Stimulated activated effector memory CD8-positive, alpha-beta T cell treated with anti-CD3 and anti-CD28 coated beads, Interleukin-12 subunit alpha, Interleukin-12 subunit beta, amount 100 ng/mL, for 72 hours (primary cell): ENCODE results near the gene ARL8B.
"Not testable (repeated sequence)": the region's sequence is repeated elsewhere in the genome, so short reads cannot be mapped to it uniquely, and the experiment has no call there.

Experiments used
- ATAC-seq: fragments of 150-1000 bp; cut with Tn5 transposase; 2 replicates; pipeline ENCODE4 v1.10.0; 2021
- DNase-seq, 2 donors: peaks; one replicate each; pipeline ENCODE4 v3.0.0; 2021 to 2022; ENCODE audit warnings: low spot score in 2 of 2
- H3K27ac Mint-ChIP-seq: one replicate; pipeline ENCODE4 v1.8.0; 2022; ENCODE audit warnings: mild to moderate bottlenecking, mixed read lengths
- H3K36me3 Mint-ChIP-seq: one replicate; pipeline ENCODE4 v1.8.0; 2022; ENCODE audit warnings: mild to moderate bottlenecking, mixed read lengths
- H3K4me1 Mint-ChIP-seq: one replicate; pipeline ENCODE4 v1.8.0; 2022; ENCODE audit warnings: mixed read lengths
- H3K4me3 Mint-ChIP-seq: one replicate; pipeline ENCODE4 v1.8.0; 2022; ENCODE audit warnings: mild to moderate bottlenecking, mixed read lengths
- H3K9me3 Mint-ChIP-seq: one replicate; pipeline ENCODE4 v1.8.0; 2022; ENCODE audit warnings: mixed read lengths

ARL8B gene

DNA sequence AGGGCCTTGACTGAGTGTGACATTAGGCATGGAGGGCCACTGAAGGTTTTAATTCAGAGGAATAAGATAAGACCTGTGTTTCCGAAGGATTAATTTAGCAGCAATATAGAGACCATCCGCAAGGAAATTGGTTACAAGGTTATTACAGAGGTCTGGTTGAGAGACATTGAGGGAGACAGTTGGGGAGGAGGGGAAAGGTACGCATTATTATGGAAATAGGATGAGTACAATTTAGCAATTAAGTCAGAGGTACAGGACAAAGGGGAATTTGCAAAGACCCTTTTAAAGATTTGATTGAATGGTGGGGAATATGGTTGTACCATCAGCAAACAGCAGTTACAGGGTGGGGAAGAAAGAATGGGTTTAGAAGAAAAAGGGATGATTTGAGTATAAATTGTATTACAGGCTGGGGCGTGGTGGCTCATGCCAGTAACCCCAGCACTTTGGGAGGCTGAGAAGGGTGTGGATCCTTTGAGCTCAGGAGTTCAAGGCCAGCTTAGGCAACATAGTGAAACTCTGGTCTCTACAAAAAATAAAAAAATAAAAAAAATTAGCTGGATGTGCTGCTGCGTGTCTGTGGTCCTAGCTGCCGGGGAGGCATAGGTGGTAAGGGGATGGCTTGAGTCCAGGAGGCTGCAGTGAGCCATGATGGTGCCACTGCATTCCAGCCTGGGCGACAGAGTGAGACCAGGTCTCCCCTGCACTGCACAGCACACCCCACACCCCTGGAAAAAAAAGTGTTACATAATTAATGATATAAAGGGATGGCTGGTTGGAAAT lies 11.3 kb downstream of the ARL8B start:
- ATAC-seq (no peak), DNase-seq (no peak)
- H3K9me3 Mint-ChIP-seq, result no peaks in the 10 kb centered on the region
- peaks cover 49% of the 10 kb centered on the region for H3K36me3 Mint-ChIP-seq
- H3K4me1 Mint-ChIP-seq, result peaks cover 50% of the 10 kb centered on the region
- H3K4me3 Mint-ChIP-seq, result no peak overlapping the region
- H3K27ac Mint-ChIP-seq, result peak overlapping the region; percentile 61

DNA sequence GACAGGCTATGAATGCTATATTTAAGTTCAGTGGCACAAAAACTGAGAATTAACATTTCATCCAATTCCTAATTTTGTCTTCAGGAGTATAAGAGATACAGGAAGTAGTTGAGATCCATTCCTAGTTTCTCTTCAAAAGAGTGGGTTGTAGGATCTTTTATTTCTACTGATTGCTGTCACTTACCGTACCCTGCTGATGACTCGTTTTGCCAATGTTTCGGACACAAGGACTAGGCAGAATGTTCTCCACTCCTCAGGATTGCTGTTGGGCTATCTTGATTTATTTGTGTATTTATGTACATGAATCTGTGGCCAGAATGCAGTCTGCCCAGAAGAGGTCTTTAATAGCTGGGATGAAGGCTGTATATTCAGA lies 11.9 kb downstream of the ARL8B start:
- H3K27ac Mint-ChIP-seq, result peak overlapping the region; percentile 61
- H3K4me3 Mint-ChIP-seq, result no peak overlapping the region
- H3K4me1 Mint-ChIP-seq, result peaks cover 50% of the 10 kb centered on the region
- H3K36me3 Mint-ChIP-seq, result peaks cover 43% of the 10 kb centered on the region
- no peaks in the 10 kb centered on the region for H3K9me3 Mint-ChIP-seq
- DNase-seq (no peak), ATAC-seq (no peak)

DNA sequence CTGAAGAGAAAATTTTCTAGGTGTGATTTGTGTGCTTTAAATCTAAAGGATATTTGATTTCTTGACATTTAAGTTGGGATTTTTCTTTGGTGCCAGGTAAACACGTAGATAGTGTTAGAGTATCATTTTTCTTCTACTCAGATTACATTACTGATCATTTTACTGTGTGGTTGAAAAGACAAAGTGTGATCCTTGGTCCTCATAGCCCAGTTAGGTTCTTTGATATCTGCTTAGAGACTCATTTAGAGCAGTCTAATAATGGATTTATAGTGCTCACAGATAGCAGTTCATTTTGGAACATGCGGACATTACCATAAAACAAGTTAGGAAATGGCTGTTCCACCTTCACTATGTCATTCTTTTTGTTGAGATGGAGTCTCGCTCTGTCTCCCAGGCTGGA lies 12.4 kb downstream of the ARL8B start:
- peak overlapping the region; percentile 61 for H3K27ac Mint-ChIP-seq
- no peak overlapping the region for H3K4me3 Mint-ChIP-seq

DNA sequence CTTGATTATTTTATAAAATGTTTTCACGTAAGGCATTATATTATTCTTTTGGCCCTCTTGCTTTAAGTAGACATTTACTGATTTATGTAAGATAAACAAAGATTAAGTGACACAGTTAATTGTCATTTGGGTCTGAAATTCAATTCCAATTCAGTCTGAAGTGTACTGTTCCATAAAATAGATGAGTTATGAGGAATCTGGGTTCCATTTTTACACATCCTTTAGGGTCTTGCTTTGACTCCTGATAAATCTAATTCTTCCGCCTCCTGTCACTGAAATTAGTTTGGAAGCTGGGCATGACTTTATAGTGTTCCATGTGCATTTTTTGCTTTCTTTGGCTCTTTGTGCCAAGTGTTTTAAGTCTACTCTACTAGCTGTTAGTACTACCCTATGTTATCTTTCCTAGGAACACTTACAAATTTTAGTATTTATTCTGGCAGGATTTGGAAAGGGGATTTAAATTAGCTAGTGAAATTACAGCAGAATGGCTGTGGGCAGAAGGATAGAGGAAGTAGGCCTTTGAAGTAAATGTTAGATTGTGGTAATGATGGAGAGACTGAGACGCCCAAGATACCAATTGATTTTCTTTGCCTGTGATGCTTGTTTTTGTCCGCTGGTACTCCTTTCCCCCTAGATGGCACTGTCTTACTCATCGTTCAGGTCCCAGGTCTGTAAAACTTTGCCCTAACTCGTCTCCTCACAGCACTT lies 14.3 kb downstream of the ARL8B start:
- Mint-ChIP-seq H3K4me1 (peaks cover 57% of the 10 kb centered on the region), H3K27ac (peak overlapping the region; percentile 77), H3K4me3 (no peak overlapping the region), H3K9me3 (no peaks in the 10 kb centered on the region), H3K36me3 (peaks cover 21% of the 10 kb centered on the region)
- peak; percentile 88 for ATAC-seq
- no peak for DNase-seq

More for the DNA sequence above, 12.4 kb downstream of the ARL8B start:
- DNase-seq (no peak), ATAC-seq (no peak)
- Mint-ChIP-seq H3K9me3 (no peaks in the 10 kb centered on the region), H3K36me3 (peaks cover 39% of the 10 kb centered on the region), H3K4me1 (peaks cover 55% of the 10 kb centered on the region)

DNA sequence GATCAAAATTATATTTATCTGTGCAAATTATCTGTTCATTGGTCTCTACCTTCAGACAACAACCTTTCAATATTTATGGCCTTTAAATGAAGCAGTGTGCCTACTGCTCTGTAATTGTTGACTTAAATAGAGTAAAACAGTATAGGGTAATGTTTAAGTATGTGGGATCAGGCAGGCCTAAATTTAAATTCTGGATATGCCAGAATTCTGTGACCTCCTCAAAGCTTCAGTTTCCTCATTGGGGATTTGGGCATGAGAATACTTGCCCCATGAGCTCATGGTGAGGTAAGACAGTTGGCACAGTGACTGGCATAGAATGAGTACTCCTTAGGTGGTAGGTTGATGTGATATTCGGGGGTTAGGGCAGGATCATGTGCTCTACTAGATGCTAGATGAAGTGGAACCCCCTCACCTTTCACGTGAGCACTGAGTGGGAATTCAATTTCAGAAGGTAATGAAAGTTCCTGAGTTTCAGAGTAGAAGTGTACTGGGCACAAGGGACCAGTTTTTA lies 14.9 kb downstream of the ARL8B start:
- ATAC-seq (peak; percentile 69), DNase-seq (no peak)
- no peak overlapping the region for H3K4me3 Mint-ChIP-seq
- peaks cover 63% of the 10 kb centered on the region for H3K4me1 Mint-ChIP-seq
- peaks cover 19% of the 10 kb centered on the region for H3K36me3 Mint-ChIP-seq
- no peaks in the 10 kb centered on the region for H3K9me3 Mint-ChIP-seq
- peak overlapping the region; percentile 77 for H3K27ac Mint-ChIP-seq

DNA sequence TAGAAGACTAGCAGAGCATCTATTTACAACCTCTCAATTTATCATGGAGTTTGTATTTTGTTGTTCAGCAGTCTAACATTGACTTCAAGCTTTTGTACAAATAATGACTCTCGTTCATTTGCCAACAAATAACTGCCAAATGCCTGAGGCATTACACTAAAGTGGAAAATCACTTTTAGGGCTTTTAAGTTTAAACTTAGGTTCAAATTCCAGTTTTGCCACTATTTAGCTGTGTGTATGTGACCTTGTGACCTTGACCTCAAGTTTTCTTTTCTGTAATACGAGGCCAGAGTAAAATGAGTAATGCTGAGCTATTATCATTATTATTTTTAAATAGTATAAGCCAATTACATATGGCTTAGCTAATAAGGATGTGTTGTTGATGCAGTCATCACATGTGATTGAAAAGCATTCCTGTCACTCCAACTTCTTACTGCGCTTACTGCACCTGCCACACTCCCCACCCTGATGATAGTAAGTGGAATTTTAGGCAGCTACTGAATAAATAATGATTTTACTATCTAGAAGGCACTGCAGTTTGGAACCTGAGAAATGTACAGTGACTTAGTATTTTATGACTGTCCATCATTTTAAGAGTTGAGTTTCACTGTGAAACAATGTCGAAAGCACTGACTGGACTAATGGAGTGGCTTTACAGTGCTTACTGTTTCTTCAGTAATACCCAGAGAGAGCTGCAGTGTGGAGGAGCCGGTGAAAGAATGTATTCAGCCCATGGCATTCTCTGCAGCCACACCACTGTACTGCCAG lies 16.3 kb downstream of the ARL8B start:
- ATAC-seq, result peak; percentile 33
- DNase-seq, result no peak
- Mint-ChIP-seq H3K9me3 (no peaks in the 10 kb centered on the region), H3K4me1 (peaks cover 60% of the 10 kb centered on the region), H3K27ac (peak overlapping the region; percentile 72), H3K4me3 (peak overlapping the region; percentile 16), H3K36me3 (peaks cover 11% of the 10 kb centered on the region)

DNA sequence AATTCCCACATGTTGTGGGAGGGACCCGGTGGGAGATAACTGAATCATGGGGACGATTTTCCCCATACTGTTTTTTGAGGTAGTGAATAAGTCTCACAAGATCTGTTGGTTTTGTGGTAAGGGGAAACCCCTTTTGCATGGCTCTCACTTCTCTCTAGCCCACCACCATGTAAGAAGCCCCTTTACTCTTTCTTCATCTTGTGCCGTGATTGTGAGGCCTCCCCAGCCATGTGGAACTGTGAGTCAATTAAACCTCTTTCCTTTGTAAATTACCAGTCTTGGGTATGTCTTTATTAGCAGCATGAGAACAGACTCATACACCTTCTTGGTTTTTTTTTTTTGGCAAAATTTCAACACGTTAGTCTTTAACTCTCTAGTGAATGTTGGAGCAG lies 18.1 kb downstream of the ARL8B start:
- Mint-ChIP-seq H3K4me3 (peak overlapping the region; percentile 3), H3K9me3 (no peaks in the 10 kb centered on the region), H3K4me1 (peaks cover 76% of the 10 kb centered on the region), H3K36me3 (peaks cover 11% of the 10 kb centered on the region), H3K27ac (peak overlapping the region; percentile 72)
- ATAC-seq (no peak), DNase-seq (no peak)

DNA sequence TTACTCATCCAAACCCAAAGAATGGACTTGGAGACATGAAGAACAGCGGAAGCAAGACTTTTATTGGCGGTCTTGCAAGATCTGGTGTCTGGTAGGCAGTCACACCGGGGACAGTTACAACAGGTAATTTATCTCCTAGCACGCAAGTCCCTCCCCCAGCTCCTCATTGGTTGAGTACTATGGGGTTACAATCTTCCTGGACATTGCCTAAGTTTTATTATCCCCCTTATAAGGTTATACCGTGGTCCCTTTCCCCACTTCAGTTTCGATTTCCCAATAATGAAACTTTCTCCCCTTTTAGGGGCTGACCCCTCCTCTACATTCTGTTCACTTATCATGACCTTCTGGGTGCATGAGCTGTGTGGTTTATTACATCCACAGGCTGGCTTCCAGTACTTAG lies 18.7 kb downstream of the ARL8B start:
- H3K4me3 Mint-ChIP-seq, result no peak overlapping the region
- no peak for ATAC-seq
- H3K27ac Mint-ChIP-seq, result no peak overlapping the region

DNA sequence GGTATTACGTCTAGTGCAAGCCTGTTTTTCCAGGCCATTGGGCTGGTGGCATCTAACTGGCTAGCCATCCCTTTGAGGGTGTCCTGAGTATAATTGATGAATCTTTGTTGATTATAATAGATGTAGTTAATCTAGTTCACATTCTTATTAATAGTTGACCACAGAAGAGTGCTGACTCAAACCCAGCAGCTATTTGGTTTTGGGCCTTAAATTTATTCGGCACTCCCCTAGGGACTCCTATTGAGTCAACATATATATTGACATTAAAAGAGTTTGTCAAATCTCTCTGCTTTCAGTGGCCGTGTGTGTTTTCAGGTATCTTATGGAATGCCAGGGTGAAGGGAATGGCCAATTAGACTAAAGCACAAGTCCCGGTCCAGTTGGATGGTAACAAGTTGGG lies 19.7 kb downstream of the ARL8B start:
- ATAC-seq (no peak), DNase-seq (no peak)
- Mint-ChIP-seq H3K9me3 (peaks cover 2% of the 10 kb centered on the region), H3K4me3 (no peak overlapping the region), H3K4me1 (peaks cover 74% of the 10 kb centered on the region), H3K27ac (peak overlapping the region; percentile 38), H3K36me3 (peaks cover 20% of the 10 kb centered on the region)

More for the DNA sequence above, 18.7 kb downstream of the ARL8B start:
- Mint-ChIP-seq H3K9me3 (no peaks in the 10 kb centered on the region), H3K36me3 (peaks cover 14% of the 10 kb centered on the region), H3K4me1 (peaks cover 79% of the 10 kb centered on the region)
- no peak for DNase-seq

DNA sequence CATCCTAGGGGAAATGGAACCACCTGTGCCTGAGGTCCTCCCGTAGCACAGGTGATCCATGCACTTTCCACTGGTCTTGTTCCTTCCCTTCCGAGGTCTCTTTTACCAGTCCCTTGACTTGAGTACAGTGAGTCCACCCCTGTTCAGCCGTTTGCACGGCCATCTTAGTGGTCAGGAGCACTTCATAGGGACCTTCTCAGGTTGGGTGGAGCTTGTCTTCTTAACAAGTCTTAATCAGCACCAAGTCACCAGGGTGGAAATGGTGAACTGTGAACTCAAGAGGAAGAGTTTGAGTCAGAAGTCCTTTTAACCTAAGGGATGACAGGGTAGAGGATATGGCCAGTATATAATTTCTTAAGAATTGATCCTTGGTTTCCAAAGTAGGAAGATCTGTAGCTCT lies 21.4 kb downstream of the ARL8B start:
- peak overlapping the region; percentile 69 for H3K27ac Mint-ChIP-seq
- H3K9me3 Mint-ChIP-seq, result peaks cover 8% of the 10 kb centered on the region
- H3K36me3 Mint-ChIP-seq, result peaks cover 17% of the 10 kb centered on the region
- H3K4me3 Mint-ChIP-seq, result no peak overlapping the region
- peaks cover 78% of the 10 kb centered on the region for H3K4me1 Mint-ChIP-seq
- ATAC-seq (peak; percentile 55), DNase-seq (no peak)

DNA sequence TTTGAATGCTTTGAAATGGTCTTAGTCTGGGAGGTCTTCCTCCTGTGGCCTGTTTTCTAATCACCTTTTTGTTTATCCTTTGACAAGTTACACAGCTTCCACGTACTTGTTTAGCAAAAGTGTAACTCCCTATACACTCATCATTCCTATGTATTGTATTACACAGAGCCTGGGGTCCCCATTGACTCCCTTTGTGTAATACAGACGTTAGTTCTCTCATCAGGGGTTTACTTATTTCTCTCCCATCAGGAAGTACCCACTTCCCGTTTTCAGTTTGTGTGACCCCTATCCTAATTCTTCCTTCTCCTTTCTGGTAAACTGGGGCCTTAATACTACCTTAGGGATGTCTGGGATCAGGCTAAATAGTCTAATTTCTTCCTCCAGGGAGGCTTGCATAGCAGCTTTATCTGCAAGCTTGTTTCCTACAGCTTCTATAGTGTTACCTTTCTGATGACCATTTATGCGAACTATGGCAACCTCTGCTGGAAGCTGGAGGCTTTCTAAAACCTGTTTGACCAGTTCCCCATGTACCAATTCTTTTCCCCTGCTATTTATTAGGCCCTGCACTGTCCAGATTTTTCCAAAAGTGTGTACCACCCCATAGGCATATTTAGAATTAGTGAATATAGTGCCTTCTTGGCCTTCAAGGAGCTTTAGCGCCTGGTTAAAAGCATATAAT lies 22.4 kb downstream of the ARL8B start:
- no peak for ATAC-seq
- Mint-ChIP-seq H3K9me3 (peaks cover 8% of the 10 kb centered on the region), H3K27ac (peak overlapping the region; percentile 69), H3K36me3 (peaks cover 17% of the 10 kb centered on the region), H3K4me1 (peaks cover 84% of the 10 kb centered on the region), H3K4me3 (no peak overlapping the region)
- DNase-seq, result no peak

DNA sequence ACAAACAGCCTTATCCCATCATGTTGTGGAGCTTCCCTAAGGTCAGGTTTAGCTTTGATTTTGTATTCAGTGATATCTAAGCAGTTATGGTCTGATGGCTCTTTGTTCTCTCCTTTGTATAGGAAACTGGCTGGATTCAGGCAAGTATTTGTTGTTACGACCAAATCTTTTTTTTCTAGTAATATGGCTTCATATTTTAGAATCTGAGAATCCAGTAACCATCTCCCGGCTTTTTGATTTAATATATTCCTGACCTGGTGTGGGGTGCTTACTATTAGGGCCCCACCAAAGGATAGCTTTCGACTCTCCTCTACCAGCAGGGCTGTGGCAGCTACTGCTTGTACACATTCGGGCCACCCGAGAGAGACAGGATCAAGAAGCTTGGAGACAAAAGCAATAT lies 23.0 kb downstream of the ARL8B start:
- H3K4me1 Mint-ChIP-seq, result peaks cover 84% of the 10 kb centered on the region

DNA sequence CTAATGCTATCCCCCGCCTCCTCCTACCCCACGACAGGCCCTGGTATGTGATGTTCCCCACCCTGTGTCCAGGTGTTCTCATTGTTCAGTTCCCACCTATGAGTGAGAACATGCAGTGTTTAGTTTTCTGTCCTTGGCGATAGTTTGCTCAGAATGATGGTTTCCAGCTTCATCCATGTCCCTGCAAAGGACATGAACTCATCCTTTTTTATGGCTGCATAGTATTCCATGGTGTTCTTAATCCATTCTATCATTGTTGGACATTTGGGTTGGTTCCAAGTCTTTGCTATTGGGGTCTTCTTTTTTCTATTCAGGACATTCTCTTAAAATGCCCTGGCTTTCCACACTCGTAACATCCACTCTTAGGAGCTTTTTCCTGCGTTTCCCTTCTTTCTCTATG lies 25.1 kb downstream of the ARL8B start:
- H3K4me1 Mint-ChIP-seq, result peaks cover 76% of the 10 kb centered on the region
- not testable (repeated sequence) for DNase-seq, H3K27ac Mint-ChIP-seq, H3K9me3 Mint-ChIP-seq, H3K4me3 Mint-ChIP-seq, ATAC-seq
- peaks cover 17% of the 10 kb centered on the region for H3K36me3 Mint-ChIP-seq

More for the DNA sequence above, 23.0 kb downstream of the ARL8B start:
- no peak overlapping the region for H3K4me3 Mint-ChIP-seq
- DNase-seq, result no peak
- peaks cover 17% of the 10 kb centered on the region for H3K36me3 Mint-ChIP-seq
- no peak overlapping the region for H3K27ac Mint-ChIP-seq
- no peak for ATAC-seq
- peaks cover 8% of the 10 kb centered on the region for H3K9me3 Mint-ChIP-seq

DNA sequence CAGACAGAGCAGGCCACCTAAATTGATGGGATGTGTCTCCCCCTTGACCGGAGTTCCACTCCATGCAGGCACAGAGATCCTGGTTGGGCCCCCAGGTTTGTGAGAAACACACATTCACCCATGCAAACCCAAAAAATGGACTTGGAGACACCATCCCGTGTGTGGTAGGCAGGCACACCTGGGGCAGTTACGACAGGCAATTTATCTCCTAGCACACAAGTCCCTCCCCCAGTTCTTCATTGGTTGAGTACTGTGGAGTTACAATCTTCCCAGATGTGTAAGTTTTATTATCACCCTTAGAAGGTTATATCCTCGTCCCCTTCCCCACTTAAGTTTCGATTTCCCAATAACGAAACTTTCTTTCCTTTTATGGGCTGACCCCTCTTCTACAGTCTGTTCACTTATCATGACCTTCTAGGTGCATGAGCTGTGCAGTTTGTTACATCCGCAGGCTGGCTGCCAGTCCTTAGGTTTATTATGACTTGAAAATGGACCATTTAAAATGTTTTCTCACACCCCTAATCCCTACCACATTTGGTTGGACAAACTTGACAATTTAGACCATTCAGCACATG lies 27.3 kb downstream of the ARL8B start:
- DNase-seq (peak in 1 of 2 donors; percentile 30), ATAC-seq (no peak)
- H3K27ac Mint-ChIP-seq, result peak overlapping the region; percentile 76
- no peak overlapping the region for H3K4me3 Mint-ChIP-seq
- H3K9me3 Mint-ChIP-seq, result peaks cover 8% of the 10 kb centered on the region
- H3K36me3 Mint-ChIP-seq, result peaks cover 17% of the 10 kb centered on the region
- H3K4me1 Mint-ChIP-seq, result peaks cover 78% of the 10 kb centered on the region
